H9 (cell line): ENCODE data around the gene IFIT1B. TPM values are rescaled to one million over a fixed set of nuclear protein-coding genes. Genes with fewer than 3 reads are reported as not detected.
"Not testable (repeated sequence)": the region's sequence is repeated elsewhere in the genome, so short reads cannot be mapped to it uniquely, and the experiment has no call there.

Experiments
- DNase-seq: peaks from one replicate; pipeline ENCODE4 v3.0.0-alpha.2; 2017
- H2AFZ ChIP-seq: one replicate; pipeline ENCODE4 v1.6.1; 2013; ENCODE audit warnings: mild to moderate bottlenecking, low read length, control low read depth, moderate library complexity
- H2AK5ac ChIP-seq: 2 replicates; pipeline ENCODE4 v1.6.1; 2013; ENCODE audit warnings: low read length, control low read depth, mixed read lengths; ENCODE audit not compliant: insufficient read length
- H2BK120ac ChIP-seq: one replicate; pipeline ENCODE4 v1.6.1; 2013; ENCODE audit warnings: low read depth, mild to moderate bottlenecking, low read length, control low read depth, inconsistent platforms; ENCODE audit not compliant: poor library complexity, severe bottlenecking
- H2BK12ac ChIP-seq: 2 replicates; pipeline ENCODE4 v1.6.1; 2013; ENCODE audit warnings: low read length, control low read depth, mixed read lengths, low read depth; ENCODE audit not compliant: insufficient read length
- H2BK15ac ChIP-seq: 2 replicates; pipeline ENCODE4 v1.6.1; 2013; ENCODE audit warnings: low read depth, low read length, control low read depth
- H2BK20ac ChIP-seq: one replicate; pipeline ENCODE4 v1.6.1; 2013; ENCODE audit warnings: low read depth, mild to moderate bottlenecking, low read length, control low read depth, inconsistent platforms; ENCODE audit not compliant: poor library complexity, severe bottlenecking
- H2BK5ac ChIP-seq: 2 replicates; pipeline ENCODE4 v1.6.1; 2013; ENCODE audit warnings: low read length, control low read depth, mixed read lengths; ENCODE audit not compliant: insufficient read length
- H3K14ac ChIP-seq: 2 replicates; pipeline ENCODE4 v1.6.1; 2013; ENCODE audit warnings: low read length, control low read depth; ENCODE audit not compliant: insufficient read depth
- H3K18ac ChIP-seq: 2 replicates; pipeline ENCODE4 v1.6.1; 2013; ENCODE audit warnings: low read depth, mild to moderate bottlenecking, mixed read lengths, low read length, control low read depth; ENCODE audit not compliant: insufficient read length
- H3K23ac ChIP-seq: 2 replicates; pipeline ENCODE4 v1.6.1; 2013; ENCODE audit warnings: low read length, control low read depth, mixed read lengths, low read depth; ENCODE audit not compliant: insufficient read length
- H3K23me2 ChIP-seq: 2 replicates; pipeline ENCODE4 v1.6.1; 2013; ENCODE audit warnings: low read depth, mild to moderate bottlenecking, mixed read lengths, low read length, control low read depth; ENCODE audit not compliant: insufficient read length, poor library complexity, severe bottlenecking
- H3K27ac ChIP-seq: 2 replicates; pipeline ENCODE4 v1.5.1; 2013; ENCODE audit warnings: low read length, control low read depth, mixed read lengths, low read depth; ENCODE audit not compliant: insufficient read length
- H3K27me3 ChIP-seq: 2 replicates; pipeline ENCODE4 v1.6.1; 2013; ENCODE audit warnings: low read length, control low read depth, inconsistent platforms; ENCODE audit not compliant: insufficient read depth
- H3K4ac ChIP-seq: 2 replicates; pipeline ENCODE4 v1.6.1; 2013; ENCODE audit warnings: low read depth, mild to moderate bottlenecking, control low read depth, inconsistent platforms, low read length, moderate library complexity
- H3K4me1 ChIP-seq: 2 replicates; pipeline ENCODE4 v1.6.1; 2013; ENCODE audit warnings: low read length, control low read depth, inconsistent platforms; ENCODE audit not compliant: insufficient read depth
- H3K4me2 ChIP-seq: 2 replicates; pipeline ENCODE4 v1.6.1; 2013; ENCODE audit warnings: low read length, control low read depth, mixed read lengths; ENCODE audit not compliant: insufficient read length, insufficient read depth
- H3K56ac ChIP-seq: 2 replicates; pipeline ENCODE4 v1.6.1; 2013; ENCODE audit warnings: low read depth, mild to moderate bottlenecking, mixed read lengths, low read length, control low read depth; ENCODE audit not compliant: insufficient read length
- H3K79me1 ChIP-seq: 2 replicates; pipeline ENCODE4 v1.6.1; 2013; ENCODE audit warnings: low read depth, mild to moderate bottlenecking, moderate library complexity, low read length, control low read depth, inconsistent platforms; ENCODE audit not compliant: insufficient read depth, poor library complexity, severe bottlenecking
- H3K79me2 ChIP-seq: 2 replicates; pipeline ENCODE4 v1.6.1; 2013; ENCODE audit warnings: low read length, control low read depth, inconsistent platforms; ENCODE audit not compliant: insufficient read depth
- H3K9ac ChIP-seq: 2 replicates; pipeline ENCODE4 v1.6.1; 2013; ENCODE audit warnings: low read length, control low read depth, mixed read lengths; ENCODE audit not compliant: insufficient read length; ENCODE audit errors: extremely low read depth
- H3K9me3 ChIP-seq: one replicate; pipeline ENCODE4 v1.6.1; 2013; ENCODE audit warnings: low read depth, low read length, inconsistent platforms; ENCODE audit not compliant: control insufficient read depth
- H3T11ph ChIP-seq: one replicate; pipeline ENCODE4 v1.6.1; 2013; ENCODE audit warnings: mild to moderate bottlenecking, low read length, control low read depth, inconsistent platforms
- H4K20me1 ChIP-seq: one replicate; pipeline ENCODE4 v1.6.1; 2013; ENCODE audit not compliant: control insufficient read depth, insufficient read length, insufficient read depth
- H4K5ac ChIP-seq: 2 replicates; pipeline ENCODE4 v1.6.1; 2013; ENCODE audit warnings: low read depth, mild to moderate bottlenecking, mixed read lengths, low read length, control low read depth; ENCODE audit not compliant: insufficient read length
- H4K8ac ChIP-seq: replicated peaks from 2 replicates; pipeline ENCODE4 v1.6.1; 2013; ENCODE audit warnings: low read length, control low read depth, mixed read lengths, low read depth; ENCODE audit not compliant: insufficient read length
- H4K91ac ChIP-seq: 2 replicates; pipeline ENCODE4 v1.6.1; 2013; ENCODE audit warnings: low read depth, mild to moderate bottlenecking, moderate library complexity, mixed read lengths, low read length, control low read depth; ENCODE audit not compliant: insufficient read length
- H3K27ac Mint-ChIP-seq, 3 experiments: 2 replicates in 2 of 3; 3 replicates in 1 of 3; pipeline ENCODE4 v1.8.0; 2020 to 2021; ENCODE audit warnings: mixed read lengths in 3 of 3, mild to moderate bottlenecking in 1 of 3, moderate library complexity in 1 of 3
- H3K27me3 Mint-ChIP-seq: 2 replicates; pipeline ENCODE4 v1.8.0; 2021; ENCODE audit warnings: low read depth, mild to moderate bottlenecking, moderate library complexity, mixed read lengths
- H3K36me3 Mint-ChIP-seq, 3 experiments: 2 replicates in 2 of 3; 3 replicates in 1 of 3; pipeline ENCODE4 v1.8.0; 2020 to 2021; ENCODE audit warnings: low read depth in 3 of 3, mixed read lengths in 3 of 3; ENCODE audit not compliant: insufficient read depth in 1 of 3
- H3K4me1 Mint-ChIP-seq, 2 experiments: 2 replicates each; pipeline ENCODE4 v1.8.0; 2020; ENCODE audit warnings: mixed read lengths in 2 of 2
- H3K4me3 Mint-ChIP-seq, 2 experiments: 2 replicates in 1 of 2; 3 replicates in 1 of 2; pipeline ENCODE4 v1.8.0; 2020 to 2021; ENCODE audit warnings: mild to moderate bottlenecking in 2 of 2, mixed read lengths in 2 of 2, moderate library complexity in 1 of 2
- H3K9me3 Mint-ChIP-seq, 2 experiments: 2 replicates in 1 of 2; 3 replicates in 1 of 2; pipeline ENCODE4 v1.8.0; 2020; ENCODE audit warnings: mild to moderate bottlenecking in 2 of 2, mixed read lengths in 2 of 2, moderate library complexity in 1 of 2
- WGBS: extraction: QIAGEN DNeasy Blood & Tissue Kit; methylation state at CpG from one replicate; pipeline ENCODE4 v1.1.7; 2013; ENCODE audit warnings: missing lambda C conversion rate, low lambda C conversion rate, mixed read lengths; ENCODE audit not compliant: insufficient read length; ENCODE audit errors: extremely low coverage; 5-methylcytosine and 5-hydroxymethylcytosine counted together
- total RNA-seq: library from RNA; stranded (reverse); gene quantifications from 2 replicates; pipeline ENCODE4 v1.2.1, GENCODE V29; 2021

The IFIT1B gene
- total RNA-seq, 1 experiment from 2014 or later = not detected

GRCh38 chr10:89412276-89412675 lies 34.4 kb downstream of the IFIT1B start:
- H2AFZ ChIP-seq, H3K4me3 Mint-ChIP-seq, H3T11ph ChIP-seq, H2BK120ac ChIP-seq, H2BK5ac ChIP-seq, H4K91ac ChIP-seq, H2AK5ac ChIP-seq, H2BK20ac ChIP-seq, H3K79me2 ChIP-seq, H3K23me2 ChIP-seq, H3K23ac ChIP-seq, H4K8ac ChIP-seq, H3K56ac ChIP-seq, H3K9ac ChIP-seq, H4K20me1 ChIP-seq, H3K4me2 ChIP-seq, H3K27me3 ChIP-seq, H3K27ac Mint-ChIP-seq, H2BK15ac ChIP-seq, H3K9me3 Mint-ChIP-seq, H4K5ac ChIP-seq, H3K9me3 ChIP-seq, H3K14ac ChIP-seq, H3K18ac ChIP-seq, DNase-seq, H2BK12ac ChIP-seq, H3K27ac ChIP-seq, H3K79me1 ChIP-seq, H3K4me1 ChIP-seq, H3K4ac ChIP-seq: not testable (repeated sequence)
- Mint-ChIP-seq H3K4me1 (peaks cover 8 to 11% of the 10 kb centered on the region in 2 experiments), H3K36me3 (peaks cover 3 to 16% (median 9%) of the 10 kb centered on the region in 3 experiments; a peak in 6 of 7 replicates), H3K27me3 (peaks cover 27% of the 10 kb centered on the region)
- WGBS = no CpG with 5 or more reads among the region's 10 CpGs
